Duodenal mucosa (tissue), 2 donors: ENCODE measurements around the gene PRKAG1.

Source experiments
- H3K27ac ChIP-seq: one replicate; pipeline ENCODE4 v1.7.0; 2013; ENCODE audit warnings: low read depth, low read length
- H3K27me3 ChIP-seq, 2 donors: one replicate each; pipeline ENCODE4 v1.7.0; 2013; ENCODE audit warnings: low read length in 2 of 2, control low read depth in 1 of 2; ENCODE audit not compliant: insufficient read depth in 2 of 2, control insufficient read depth in 1 of 2
- H3K36me3 ChIP-seq, 2 donors: one replicate each; pipeline ENCODE4 v1.7.0; 2013; ENCODE audit warnings: low read length in 2 of 2, control low read depth in 1 of 2; ENCODE audit not compliant: insufficient read depth in 2 of 2, control insufficient read depth in 1 of 2
- H3K4me1 ChIP-seq, 2 donors: one replicate each; pipeline ENCODE4 v1.7.0; 2013; ENCODE audit warnings: low read length in 2 of 2, control low read depth in 1 of 2; ENCODE audit not compliant: insufficient read depth in 2 of 2, control insufficient read depth in 1 of 2
- H3K4me3 ChIP-seq, 2 donors: one replicate each; pipeline ENCODE4 v1.7.0; 2013; ENCODE audit warnings: low read length in 2 of 2, low read depth in 1 of 2
- H3K9ac ChIP-seq, 2 donors: one replicate each; pipeline ENCODE4 v1.7.0; 2013; ENCODE audit warnings: low read length in 2 of 2, low read depth in 1 of 2
- H3K9me3 ChIP-seq, 2 donors: one replicate each; pipeline ENCODE4 v1.7.0; 2013; ENCODE audit warnings: low read length in 2 of 2, control low read depth in 1 of 2; ENCODE audit not compliant: control insufficient read depth in 1 of 2

The PRKAG1 gene

DNA sequence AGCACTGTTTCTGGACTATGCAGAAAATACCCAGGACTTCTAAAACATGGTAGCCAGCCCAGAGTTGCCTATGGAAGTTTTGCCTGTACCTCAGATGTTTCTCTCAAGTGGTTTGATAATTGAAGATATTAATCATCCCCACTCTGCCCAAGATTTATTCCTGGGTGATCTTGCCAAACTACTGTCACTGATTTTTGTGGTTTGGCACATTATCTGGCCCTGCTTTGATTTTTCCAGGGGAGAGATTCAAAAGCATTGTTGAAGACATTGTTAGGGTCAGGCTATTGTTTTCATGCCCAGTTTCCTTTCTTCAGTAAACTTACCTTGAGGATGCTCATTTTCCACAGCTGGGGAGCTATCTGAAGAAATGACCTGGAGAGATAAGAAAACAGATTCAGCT lies 5.8 kb downstream of the PRKAG1 start:
- H3K4me1 ChIP-seq = peaks cover 6% of the 10 kb centered on the region in 2 donors

DNA sequence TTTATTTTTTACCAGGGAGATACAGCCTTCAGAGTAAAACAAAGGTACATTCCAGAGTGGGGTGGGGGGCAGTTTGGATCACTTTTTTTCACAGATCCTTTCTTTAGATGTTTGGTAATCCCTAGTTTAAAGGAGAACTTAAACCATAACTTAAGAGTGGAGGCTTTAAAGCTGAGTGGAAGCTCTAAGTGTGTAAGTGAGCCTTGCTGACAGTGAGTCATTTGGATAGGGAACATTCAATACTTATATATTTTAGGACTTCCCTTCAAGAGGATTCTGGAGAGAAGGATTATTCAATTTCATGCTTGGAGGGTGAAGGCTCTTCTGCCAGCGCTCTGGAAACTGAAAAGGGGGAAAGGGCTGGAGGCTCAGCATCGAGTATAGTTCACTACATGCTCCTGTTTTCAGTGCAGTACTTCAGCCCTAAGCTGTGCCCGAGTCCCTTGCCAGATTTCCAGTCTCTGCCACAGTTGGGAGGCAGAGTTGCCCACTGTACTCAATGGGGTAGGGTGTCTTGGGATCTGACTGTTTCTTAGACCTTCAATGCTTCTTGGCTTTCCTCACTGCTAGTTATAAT lies 8.4 kb downstream of the PRKAG1 start:
- H3K36me3 ChIP-seq = peaks cover 14 to 41% of the 10 kb centered on the region in 2 donors

More for the DNA sequence above, 5.8 kb downstream of the PRKAG1 start:
- H3K27me3 ChIP-seq = no peaks in the 10 kb centered on the region
- H3K9ac ChIP-seq = no peak overlapping the region
- H3K36me3 ChIP-seq = peaks cover 9 to 35% of the 10 kb centered on the region in 2 donors
- H3K27ac ChIP-seq = no peak overlapping the region
- no peaks in the 10 kb centered on the region for H3K9me3 ChIP-seq
- no peak overlapping the region for H3K4me3 ChIP-seq

GRCh38 chr12:49008943-49009342 lies 9.6 kb downstream of the PRKAG1 start:
- Histone ChIP-seq H3K4me1 (no peaks in the 10 kb centered on the region), H3K27ac (no peak overlapping the region), H3K4me3 (no peak overlapping the region), H3K27me3 (no peaks in the 10 kb centered on the region), H3K9ac (no peak overlapping the region), H3K9me3 (no peaks in the 10 kb centered on the region), H3K36me3 (peaks cover 24 to 54% of the 10 kb centered on the region in 2 donors)

More for the DNA sequence above, 8.4 kb downstream of the PRKAG1 start:
- no peaks in the 10 kb centered on the region for H3K4me1 ChIP-seq
- no peak overlapping the region for H3K27ac ChIP-seq
- no peaks in the 10 kb centered on the region for H3K27me3 ChIP-seq
- no peak overlapping the region for H3K4me3 ChIP-seq
- H3K9ac ChIP-seq = no peak overlapping the region
- H3K9me3 ChIP-seq = no peaks in the 10 kb centered on the region

- Histone ChIP-seq H3K4me3 (no peak overlapping the region), H3K4me1 (peaks cover 18 to 30% of the 10 kb centered on the region in 2 donors), H3K9ac (no peak overlapping the region), H3K9me3 (no peaks in the 10 kb centered on the region), H3K36me3 (peaks cover 27 to 42% of the 10 kb centered on the region in 2 donors), H3K27ac (no peak overlapping the region), H3K27me3 (peaks cover 29 to 30% of the 10 kb centered on the region in 2 donors)
These were observed 18.2 kb downstream of the PRKAG1 start for GRCh38 chr12:49000346-49000745.

- Histone ChIP-seq H3K27ac (no peak within 1 kb of the TSS), H3K36me3 (peaks cover 19 to 34% of the 10 kb centered on the region in 2 donors), H3K9me3 (no peaks in the 10 kb centered on the region), H3K27me3 (peaks cover 34 to 36% of the 10 kb centered on the region in 2 donors), H3K4me1 (peaks cover 23 to 34% of the 10 kb centered on the region in 2 donors), H3K9ac (no peak within 1 kb of the TSS), H3K4me3 (peak within 1 kb of the TSS; percentile 51 to 64)
These were observed 19.0 kb downstream of the PRKAG1 start, which contains the start of gene DDN for GRCh38 chr12:48999371-49000131. TSS of gene DDN (minus strand) at chr12:48999375. CDS start at chr12:48999287, 88 bp downstream.

GRCh38 chr12:48998497-48999353 lies 19.9 kb downstream of the PRKAG1 start:
- Histone ChIP-seq H3K9me3 (no peaks in the 10 kb centered on the region), H3K27ac (no peak overlapping the region), H3K27me3 (peaks cover 41 to 45% of the 10 kb centered on the region in 2 donors), H3K4me3 (peak overlapping the region; percentile 47 to 64), H3K4me1 (peaks cover 23 to 34% of the 10 kb centered on the region in 2 donors), H3K36me3 (peaks cover 13 to 26% of the 10 kb centered on the region in 2 donors), H3K9ac (no peak overlapping the region)

DNA sequence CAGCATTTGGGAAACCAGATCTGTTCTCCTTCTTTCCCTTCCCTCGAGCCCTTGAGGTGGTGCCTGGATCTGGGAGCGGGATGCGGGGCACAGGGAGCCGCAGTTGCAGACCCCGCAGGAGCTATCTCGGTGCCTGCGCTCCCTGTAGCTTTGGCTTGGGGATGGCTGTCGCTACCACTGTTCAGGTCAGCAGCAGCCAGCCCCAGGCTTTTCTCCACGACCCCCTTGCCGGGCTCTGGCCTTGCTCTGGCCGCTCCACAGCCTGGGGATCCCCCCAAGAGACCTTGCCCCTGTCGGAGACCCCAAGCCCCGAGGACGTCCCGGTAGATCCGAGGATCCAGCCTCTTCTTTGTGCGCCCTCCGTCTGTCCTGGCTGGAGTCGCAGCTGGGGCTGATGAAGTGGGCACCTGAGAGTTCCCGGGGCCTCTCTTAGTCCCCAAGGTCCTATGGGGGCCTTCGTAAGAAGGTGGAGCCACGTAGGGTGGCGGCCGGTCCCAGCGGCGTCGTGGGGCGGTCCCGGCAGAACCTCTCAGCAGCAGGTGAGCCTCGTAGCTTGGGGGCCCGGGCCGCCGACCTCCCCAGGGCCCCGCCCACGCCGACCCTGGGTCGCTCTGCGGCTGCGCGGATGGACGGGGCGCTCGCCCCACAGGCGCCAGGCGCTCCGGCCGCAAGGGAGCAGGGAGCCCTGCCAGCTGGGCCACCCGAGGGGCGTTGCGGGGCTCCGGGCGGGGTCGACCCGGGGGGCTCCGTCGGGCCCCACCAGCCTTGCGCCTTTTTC lies 20.7 kb downstream of the PRKAG1 start:
- Histone ChIP-seq H3K9me3 (no peaks in the 10 kb centered on the region), H3K27me3 (peaks cover 47 to 48% of the 10 kb centered on the region in 2 donors), H3K4me3 (peak overlapping the region; percentile 47 to 64), H3K36me3 (peaks cover 6 to 18% of the 10 kb centered on the region in 2 donors), H3K9ac (no peak overlapping the region), H3K27ac (no peak overlapping the region), H3K4me1 (peaks cover 23 to 34% of the 10 kb centered on the region in 2 donors)

GRCh38 chr12:48996794-48997718 lies 21.5 kb downstream of the PRKAG1 start:
- peaks cover 48 to 49% of the 10 kb centered on the region in 2 donors for H3K27me3 ChIP-seq
- no peaks in the 10 kb centered on the region for H3K9me3 ChIP-seq
- H3K4me1 ChIP-seq = peaks cover 23 to 34% of the 10 kb centered on the region in 2 donors
- peaks cover 0 to 9% of the 10 kb centered on the region in 2 donors for H3K36me3 ChIP-seq
- H3K9ac ChIP-seq = peak overlapping the region in 1 of 2 donors; percentile 12
- H3K4me3 ChIP-seq = peak overlapping the region; percentile 46 to 64
- no peak overlapping the region for H3K27ac ChIP-seq
